Ramos (cell line): ENCODE measurements around the gene PRKCH.

Source experiments
- in situ Hi-C: fragments of 300-500 bp; cut with MboI; formaldehyde crosslinking; loops from one replicate; pipeline ENCODE4 v1.14.3; 2022; ENCODE audit warnings: low sequenced_read_pairs; ENCODE audit not compliant: unreplicated experiment

The PRKCH gene

GRCh38 chr14:61334197-61334701, 12.9 kb downstream of the PRKCH start:
- in situ Hi-C loops: no loop called here

- in situ Hi-C loops: no loop called here
Observed at GRCh38 chr14:61335049-61335448, 13.7 kb downstream of the PRKCH start.

GRCh38 chr14:61335671-61336275, 14.4 kb downstream of the PRKCH start:
- in situ Hi-C loops: no loop called here

GRCh38 chr14:61337893-61338292, 16.5 kb downstream of the PRKCH start:
- in situ Hi-C loops: no loop called here

GRCh38 chr14:61338457-61338856, 17.1 kb downstream of the PRKCH start:
- in situ Hi-C loops: no loop called here

GRCh38 chr14:61341275-61342206, 20.2 kb downstream of the PRKCH start:
- in situ Hi-C loops: no loop called here

GRCh38 chr14:61342486-61342885, 21.1 kb downstream of the PRKCH start:
- in situ Hi-C loops: no loop called here

- in situ Hi-C loops: no loop called here
Observed at GRCh38 chr14:61342932-61343331, 21.6 kb downstream of the PRKCH start.

- in situ Hi-C loops: no loop called here
Observed at GRCh38 chr14:61343471-61343870, 22.1 kb downstream of the PRKCH start.

- in situ Hi-C loops: no loop called here
Observed at GRCh38 chr14:61343991-61344405, 22.6 kb downstream of the PRKCH start.

GRCh38 chr14:61344437-61345150, 23.2 kb downstream of the PRKCH start:
- in situ Hi-C loops: no loop called here

GRCh38 chr14:61345151-61345482, 23.7 kb downstream of the PRKCH start:
- in situ Hi-C loops: no loop called here

GRCh38 chr14:61346221-61346620, 24.8 kb downstream of the PRKCH start:
- in situ Hi-C loops: no loop called here

- in situ Hi-C loops: no loop called here
Observed at GRCh38 chr14:61346793-61347192, 25.4 kb downstream of the PRKCH start.

- in situ Hi-C loops: no loop called here
Observed at GRCh38 chr14:61347826-61348443, 26.6 kb downstream of the PRKCH start.

GRCh38 chr14:61350427-61351270, 29.3 kb downstream of the PRKCH start:
- in situ Hi-C loops: no loop called here

- in situ Hi-C loops: no loop called here
Observed at GRCh38 chr14:61351477-61351876, 30.1 kb downstream of the PRKCH start.

GRCh38 chr14:61355892-61356325, 34.5 kb downstream of the PRKCH start:
- in situ Hi-C loops: no loop called here

GRCh38 chr14:61357123-61357522, 35.7 kb downstream of the PRKCH start:
- in situ Hi-C loops: no loop called here
